Esophagus muscularis mucosa (tissue), 3 donors: ENCODE measurements around the gene IGF1R.

Experiments used
- CTCF ChIP-seq, 3 experiments: fragments of 200-600 bp in 2 of 3; fragments of 450-650 bp in 1 of 3; sonication (generic) in 2 of 3; IDR thresholded peaks; one replicate each; pipeline ENCODE4 v1.5.1; 2017 to 2019; ENCODE audit warnings: antibody characterized with exemption in 3 of 3, mild to moderate bottlenecking in 2 of 3, moderate library complexity in 1 of 3
- POLR2A ChIP-seq: fragments of 450-650 bp; IDR thresholded peaks from one replicate; pipeline ENCODE4 v1.6.1; 2017; ENCODE audit warnings: antibody characterized with exemption, moderate library complexity, mild to moderate bottlenecking, low read depth
- POLR2AphosphoS5 ChIP-seq, 2 donors: sonication (generic); formaldehyde crosslinking; IDR thresholded peaks; one replicate each; pipeline ENCODE4 v1.6.1; 2017; ENCODE audit warnings: antibody characterized with exemption in 2 of 2

DNA sequence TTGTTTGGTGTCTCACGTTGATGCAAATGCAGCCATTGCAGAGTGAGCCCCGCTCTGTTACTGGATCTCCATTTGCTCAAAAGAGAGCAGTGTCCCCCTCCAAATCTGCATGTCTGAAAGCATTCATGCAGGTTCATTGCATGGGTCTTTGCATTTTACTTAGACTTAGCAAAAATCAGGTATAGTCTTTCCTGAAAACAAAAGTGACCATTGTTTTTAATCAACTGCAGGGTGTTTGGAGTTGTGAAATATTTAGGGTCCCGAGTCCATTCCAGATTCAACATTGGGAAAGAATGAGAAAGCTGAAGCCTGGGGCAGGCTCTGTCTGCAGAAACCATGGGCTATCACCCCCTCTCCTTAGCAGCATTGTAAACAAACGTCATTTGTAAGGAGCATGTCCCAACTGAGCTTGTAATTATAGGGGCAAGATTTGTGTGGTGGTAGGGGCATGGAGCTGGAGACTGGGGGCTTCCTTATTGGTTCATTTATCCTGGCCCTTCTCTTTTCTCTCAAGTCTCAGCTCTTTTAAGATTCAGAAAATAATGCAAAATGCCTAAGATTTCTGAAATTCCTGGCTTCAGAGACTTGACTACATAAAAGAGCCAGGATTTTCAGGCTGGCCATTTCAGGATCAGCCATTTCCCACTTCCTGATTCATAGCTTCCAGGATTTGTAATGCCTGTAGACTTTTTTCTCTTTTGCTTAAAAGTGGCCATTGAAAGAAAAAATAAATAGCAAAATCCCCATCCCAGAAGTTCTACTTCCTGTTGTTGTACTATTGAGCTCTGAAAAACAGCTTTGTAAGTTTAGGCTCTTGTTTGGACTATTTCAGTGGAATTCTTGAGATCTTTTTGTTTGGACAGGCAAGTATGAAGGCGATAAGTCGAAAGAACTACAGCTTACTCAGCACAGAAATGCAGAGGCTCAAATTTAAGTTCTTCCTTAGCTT, 23.0 kb downstream of the IGF1R start:
- no peak for TF ChIP-seq CTCF (IDR thresholded peaks at IDR 0.05)
- no peak for TF ChIP-seq POLR2A
- no peak for TF ChIP-seq POLR2AphosphoS5 (IDR thresholded peaks at IDR 0.05)
